NOMO-1 treated with dmso at 0.1 percent for 144 hours (cell line): ENCODE results near the gene EEF1AKMT3.
"Not testable (repeated sequence)": the region's sequence is repeated elsewhere in the genome, so short reads cannot be mapped to it uniquely, and the experiment has no call there.

Experiments used
- DNase-seq: peaks from one replicate; lab custom pipeline; 2025; ENCODE audit not compliant: unreplicated experiment; lab: John Stamatoyannopoulos, UW

EEF1AKMT3 gene

GRCh38 chr12:57764662-57765002, 7.8 kb upstream of the EEF1AKMT3 start:
- no peak for DNase-seq

- DNase-seq = no peak
These were observed 7.3 kb upstream of the EEF1AKMT3 start for GRCh38 chr12:57765003-57765697.

- no peak for DNase-seq
These were observed 6.5 kb upstream of the EEF1AKMT3 start for GRCh38 chr12:57765698-57766463.

- no peak for DNase-seq
These were observed 5.7 kb upstream of the EEF1AKMT3 start, which contains the start of gene CYP27B1 for GRCh38 chr12:57766464-57767304. Gene CYP27B1, minus strand, starts transcription at chr12:57767078. Its CDS starts 37 bp downstream, at chr12:57767041.

- DNase-seq = no peak
These were observed 5.1 kb upstream of the EEF1AKMT3 start for GRCh38 chr12:57767305-57767698.

- DNase-seq = no peak
These were observed 4.5 kb upstream of the EEF1AKMT3 start for GRCh38 chr12:57767876-57768275.

- no peak for DNase-seq
These were observed 2.8 kb upstream of the EEF1AKMT3 start for GRCh38 chr12:57769594-57769993.

GRCh38 chr12:57770734-57771133, 1.7 kb upstream of the EEF1AKMT3 start:
- no peak for DNase-seq

- DNase-seq = peak; percentile 95
These were observed 1.1 kb upstream of the EEF1AKMT3 start for GRCh38 chr12:57771236-57771872.

- peak; percentile 97 for DNase-seq
These were observed 463 bp upstream of the EEF1AKMT3 start, which contains the start of gene METTL1 for GRCh38 chr12:57771873-57772428. Gene METTL1, minus strand, starts transcription at chr12:57772105. Its CDS starts 22 bp downstream, at chr12:57772083.

- not testable (repeated sequence) for DNase-seq
These were observed 2.2 kb downstream of the EEF1AKMT3 start for GRCh38 chr12:57774634-57775033.

GRCh38 chr12:57775044-57775443, 2.6 kb downstream of the EEF1AKMT3 start:
- DNase-seq = no peak

GRCh38 chr12:57775563-57776246, 3.3 kb downstream of the EEF1AKMT3 start:
- no peak for DNase-seq

GRCh38 chr12:57776247-57776587, 3.8 kb downstream of the EEF1AKMT3 start:
- no peak for DNase-seq

- no peak for DNase-seq
These were observed 5.0 kb downstream of the EEF1AKMT3 start for GRCh38 chr12:57777367-57777766.

- no peak for DNase-seq
These were observed 5.5 kb downstream of the EEF1AKMT3 start for GRCh38 chr12:57777911-57778310.

- DNase-seq = no peak
These were observed 7.3 kb downstream of the EEF1AKMT3 start for GRCh38 chr12:57779736-57780135.

- DNase-seq = no peak
These were observed 8.0 kb downstream of the EEF1AKMT3 start for GRCh38 chr12:57780284-57780897.

- peak; percentile 33 for DNase-seq
These were observed 8.8 kb downstream of the EEF1AKMT3 start for GRCh38 chr12:57781244-57781643.

GRCh38 chr12:57781801-57782200, 9.4 kb downstream of the EEF1AKMT3 start:
- no peak for DNase-seq
